Aorta (tissue), 5 donors: ENCODE results near the gene IMP3. TPM values are rescaled to one million over a fixed set of nuclear protein-coding genes. Genes with fewer than 3 reads are reported as not detected.

Experiments used
- ATAC-seq: fragments of 200-7000 bp; cut with Tn5 transposase; one replicate; pipeline ENCODE4 v1.9.1; 2022; ENCODE audit warnings: moderate library complexity; ENCODE audit not compliant: low FRiP score
- DNase-seq, 2 donors: peaks; one replicate each; pipeline ENCODE4 v3.0.0-alpha.2; 2020
- H3K27ac ChIP-seq, 2 donors: one replicate each; pipeline ENCODE4 v1.5.1; 2013; ENCODE audit warnings: low read length in 2 of 2, mild to moderate bottlenecking in 2 of 2, moderate library complexity in 2 of 2, control low read depth in 1 of 2, inconsistent platforms in 1 of 2, low read depth in 1 of 2
- H3K27me3 ChIP-seq, 2 donors: one replicate each; pipeline ENCODE4 v1.6.1; 2013; ENCODE audit warnings: control low read depth in 1 of 2, low read length in 1 of 2, mild to moderate bottlenecking in 1 of 2, moderate library complexity in 1 of 2; ENCODE audit not compliant: insufficient read depth in 2 of 2, control insufficient read depth in 1 of 2
- H3K36me3 ChIP-seq, 2 donors: one replicate each; pipeline ENCODE4 v1.6.1; 2013; ENCODE audit warnings: control low read depth in 1 of 2, low read length in 1 of 2, mild to moderate bottlenecking in 1 of 2; ENCODE audit not compliant: insufficient read depth in 2 of 2, control insufficient read depth in 1 of 2
- H3K4me1 ChIP-seq, 2 donors: one replicate each; pipeline ENCODE4 v1.6.1; 2013; ENCODE audit warnings: low read length in 2 of 2, control low read depth in 1 of 2, mild to moderate bottlenecking in 1 of 2, moderate library complexity in 1 of 2; ENCODE audit not compliant: insufficient read depth in 2 of 2, control insufficient read depth in 1 of 2
- H3K4me3 ChIP-seq, 2 donors: one replicate each; pipeline ENCODE4 v1.5.1; 2013; ENCODE audit warnings: low read length in 2 of 2, control low read depth in 1 of 2, mild to moderate bottlenecking in 1 of 2
- H3K9me3 ChIP-seq: one replicate; pipeline ENCODE4 v1.6.1; 2013; ENCODE audit warnings: mild to moderate bottlenecking, low read length; ENCODE audit not compliant: control insufficient read depth
- WGBS, 2 donors: extraction: QIAGEN DNeasy Blood & Tissue Kit; methylation state at CpG; one replicate each; pipeline ENCODE4 v1.1.7; 2013; 5-methylcytosine and 5-hydroxymethylcytosine counted together
- intact Hi-C, 2 donors: fragments of 100-400 bp; cut with DNase I; formaldehyde crosslinking; loops; one replicate each; pipeline versions ENCODE4 v1.14.2 to v1.15.0; 2022
- polyA plus RNA-seq, 2 donors: library from polyadenylated mRNA; stranded (reverse); fragments of 200-250 nt; gene quantifications; one replicate each; pipeline ENCODE4 v1.2.3, GENCODE V29; 2013
- total RNA-seq, 2 donors: library from RNA; stranded (reverse); fragmentation: NEBNext Ultra II Directional; extraction: Animal tissue kit (Norgen Biotek cat#: 25700); gene quantifications; one replicate each; pipeline ENCODE4 v1.2.1, GENCODE V29; 2021
- donor health status: healthy with polysubstance abuse.
- donor health status: Bipolar disorder and iron deficiency.
- donor health status: DM: no; HTN: no; CAD: no.
- donor health status: DM: no; HTN: no; CAD: no.
- donor health status: DM: yes; HTN: yes; CAD: no.

Gene IMP3
- total and polyA plus RNA-seq, 4 donors = 35.2 to 47.0 (median 42.4) TPM

- intact Hi-C loops = no loop called here
- Histone ChIP-seq H3K4me1 (peaks cover 3 to 6% of the 10 kb centered on the region in 2 donors), H3K27ac (no peak overlapping the region), H3K9me3 (no peaks in the 10 kb centered on the region), H3K27me3 (no peaks in the 10 kb centered on the region), H3K4me3 (no peak overlapping the region), H3K36me3 (no peaks in the 10 kb centered on the region)
- WGBS, 2 donors = 78% methylated on average over 11 of the region's 11 CpGs
- ATAC-seq = no peak
- no peak for DNase-seq
Observed at GRCh38 chr15:75663931-75664421, 24.0 kb upstream of the IMP3 start.

GRCh38 chr15:75662823-75663519 lies 22.9 kb upstream of the IMP3 start:
- H3K4me3 ChIP-seq = no peak overlapping the region
- WGBS, 2 donors = 85 to 92% methylated on average over 9 of the region's 9 CpGs
- H3K36me3 ChIP-seq = no peaks in the 10 kb centered on the region
- no peaks in the 10 kb centered on the region for H3K27me3 ChIP-seq
- no peaks in the 10 kb centered on the region for H3K9me3 ChIP-seq
- peak overlapping the region; percentile 18 to 33 for H3K27ac ChIP-seq
- intact Hi-C loops = no loop called here
- peaks cover 6% of the 10 kb centered on the region in 2 donors for H3K4me1 ChIP-seq
- ATAC-seq (no peak), DNase-seq (no peak)

GRCh38 chr15:75661756-75662140 lies 21.7 kb upstream of the IMP3 start:
- WGBS, 2 donors = 51 to 62% methylated on average over 3 of the region's 3 CpGs
- Histone ChIP-seq H3K4me1 (peaks cover 0 to 6% of the 10 kb centered on the region in 2 donors), H3K9me3 (no peaks in the 10 kb centered on the region), H3K36me3 (peaks cover 0 to 6% of the 10 kb centered on the region in 2 donors), H3K27ac (peak overlapping the region; percentile 65 to 98), H3K27me3 (no peaks in the 10 kb centered on the region), H3K4me3 (no peak overlapping the region)
- intact Hi-C loops = loop anchor here in 1 of 2 donors (2.0 kb wide), 1 partner anchor 15 kb away; the partner anchor contains the start of gene SNX33
- DNase-seq = no peak
- no peak for ATAC-seq

- H3K27ac ChIP-seq = peak overlapping the region; percentile 65 to 98
- ATAC-seq = peak; percentile 93
- H3K4me1 ChIP-seq = peaks cover 0 to 6% of the 10 kb centered on the region in 2 donors
- H3K4me3 ChIP-seq = no peak overlapping the region
- H3K27me3 ChIP-seq = no peaks in the 10 kb centered on the region
- no peaks in the 10 kb centered on the region for H3K9me3 ChIP-seq
- WGBS, 2 donors = 7 to 10% methylated on average over 13 to 14 of the region's 14 CpGs
- intact Hi-C loops = loop anchor here in 1 of 2 donors (2.0 kb wide), 1 partner anchor 14 kb away; the partner anchor contains the start of gene SNX33
- H3K36me3 ChIP-seq = peaks cover 0 to 6% of the 10 kb centered on the region in 2 donors
- DNase-seq = peak; percentile 96 to 98
Observed at GRCh38 chr15:75661100-75661755, 21.2 kb upstream of the IMP3 start.

GRCh38 chr15:75659928-75660645 lies 20.1 kb upstream of the IMP3 start:
- ATAC-seq (no peak), DNase-seq (no peak)
- Histone ChIP-seq H3K27me3 (no peaks in the 10 kb centered on the region), H3K9me3 (no peaks in the 10 kb centered on the region), H3K4me3 (no peak overlapping the region), H3K27ac (peak overlapping the region; percentile 10 to 85), H3K4me1 (peaks cover 0 to 6% of the 10 kb centered on the region in 2 donors), H3K36me3 (peaks cover 0 to 6% of the 10 kb centered on the region in 2 donors)
- intact Hi-C loops = loop anchor here in 1 of 2 donors (2.0 kb wide), 1 partner anchor 13 kb away; the partner anchor contains the start of gene SNX33
- WGBS, 2 donors = 65 to 69% methylated on average over 17 of the region's 17 CpGs

GRCh38 chr15:75659141-75659771 lies 19.2 kb upstream of the IMP3 start:
- Histone ChIP-seq H3K27ac (peak overlapping the region; percentile 5 to 38), H3K36me3 (peaks cover 0 to 6% of the 10 kb centered on the region in 2 donors), H3K4me3 (no peak overlapping the region), H3K27me3 (no peaks in the 10 kb centered on the region), H3K9me3 (no peaks in the 10 kb centered on the region), H3K4me1 (peaks cover 0 to 6% of the 10 kb centered on the region in 2 donors)
- ATAC-seq (no peak), DNase-seq (no peak)
- intact Hi-C loops = no loop called here
- 37 to 42% methylated on average over 7 to 9 of the region's 9 CpGs for WGBS, 2 donors

GRCh38 chr15:75656813-75657212 lies 16.8 kb upstream of the IMP3 start:
- WGBS, 2 donors = 85 to 88% methylated on average over 22 of the region's 22 CpGs
- peaks cover 0 to 6% of the 10 kb centered on the region in 2 donors for H3K4me1 ChIP-seq

GRCh38 chr15:75656331-75656730 lies 16.3 kb upstream of the IMP3 start:
- no peak overlapping the region for H3K4me3 ChIP-seq
- DNase-seq (no peak), ATAC-seq (no peak)
- peaks cover 0 to 3% of the 10 kb centered on the region in 2 donors for H3K4me1 ChIP-seq
- H3K27ac ChIP-seq = no peak overlapping the region
- no peaks in the 10 kb centered on the region for H3K27me3 ChIP-seq
- intact Hi-C loops = no loop called here
- no peaks in the 10 kb centered on the region for H3K9me3 ChIP-seq
- 90 to 92% methylated on average over 5 of the region's 5 CpGs for WGBS, 2 donors
- H3K36me3 ChIP-seq = peaks cover 0 to 6% of the 10 kb centered on the region in 2 donors

More at GRCh38 chr15:75656813-75657212, 16.8 kb upstream of the IMP3 start:
- Histone ChIP-seq H3K9me3 (no peaks in the 10 kb centered on the region), H3K36me3 (peaks cover 0 to 6% of the 10 kb centered on the region in 2 donors), H3K27me3 (no peaks in the 10 kb centered on the region), H3K27ac (no peak overlapping the region), H3K4me3 (no peak overlapping the region)
- intact Hi-C loops = no loop called here
- DNase-seq (no peak), ATAC-seq (no peak)
